Spleen (tissue), 11 donors: ENCODE data around the gene MBNL2. TPM values are rescaled to one million over a fixed set of nuclear protein-coding genes. Genes with fewer than 3 reads are reported as not detected.

ENCODE experiments used
- DNase-seq: peaks from one replicate; pipeline ENCODE4 v3.0.0-alpha.2; 2020
- H3K27ac ChIP-seq, 8 donors: fragments of 200-600 bp; sonication (generic) in 7 of 8; 1 replicate in 4 of 8; 2 replicates in 4 of 8; pipeline versions ENCODE4 v1.5.0 to v1.8.0; 2016 to 2021; ENCODE audit warnings: inconsistent platforms in 4 of 8, mild to moderate bottlenecking in 4 of 8, moderate library complexity in 1 of 8
- H3K27me3 ChIP-seq, 7 donors: fragments of 200-600 bp; sonication (generic) in 6 of 7; replicated peaks in 1 of 7; 1 replicate in 4 of 7; 2 replicates in 3 of 7; pipeline versions ENCODE4 v1.5.0 to v1.8.0; 2016 to 2021; ENCODE audit warnings: inconsistent platforms in 3 of 7, mild to moderate bottlenecking in 1 of 7
- H3K36me3 ChIP-seq, 6 donors: fragments of 200-600 bp; sonication (generic) in 5 of 6; 1 replicate in 4 of 6; 2 replicates in 2 of 6; pipeline versions ENCODE4 v1.5.0 to v1.8.0; 2016 to 2021; ENCODE audit warnings: inconsistent platforms in 2 of 6
- H3K4me1 ChIP-seq, 6 donors: fragments of 200-600 bp; sonication (generic) in 5 of 6; 1 replicate in 3 of 6; 2 replicates in 3 of 6; pipeline versions ENCODE4 v1.5.0 to v1.8.0; 2016 to 2021; ENCODE audit warnings: inconsistent platforms in 3 of 6
- H3K4me3 ChIP-seq, 8 donors: fragments of 200-600 bp; sonication (generic) in 7 of 8; 1 replicate in 4 of 8; 2 replicates in 4 of 8; pipeline versions ENCODE4 v1.5.0 to v1.8.0; 2016 to 2021; ENCODE audit warnings: inconsistent platforms in 4 of 8, mild to moderate bottlenecking in 4 of 8, moderate library complexity in 2 of 8
- H3K9me3 ChIP-seq, 8 donors: fragments of 200-600 bp; sonication (generic) in 7 of 8; 1 replicate in 4 of 8; 2 replicates in 4 of 8; pipeline versions ENCODE4 v1.5.0 to v1.8.0; 2016 to 2021; ENCODE audit warnings: inconsistent platforms in 4 of 8
- CTCF ChIP-seq, 11 experiments: fragments of 200-600 bp in 7 of 11; fragments of 450-650 bp in 4 of 11; sonication (generic) in 4 of 11; IDR thresholded peaks in 8 of 11; conservative IDR thresholded peaks in 3 of 11; 1 replicate in 7 of 11; 2 replicates in 4 of 11; pipeline versions ENCODE4 v1.4.0 to v1.8.0; 2016 to 2021; ENCODE audit warnings: antibody characterized with exemption in 11 of 11, inconsistent platforms in 4 of 11, mild to moderate bottlenecking in 1 of 11
- POLR2A ChIP-seq, 3 donors: fragments of 450-650 bp; IDR thresholded peaks; one replicate each; pipeline ENCODE4 v1.5.1; 2017; ENCODE audit warnings: antibody characterized with exemption in 3 of 3, mild to moderate bottlenecking in 1 of 3
- POLR2AphosphoS5 ChIP-seq, 3 donors: sonication (generic); formaldehyde crosslinking; IDR thresholded peaks; one replicate each; pipeline ENCODE4 v1.5.1; 2017; ENCODE audit warnings: antibody characterized with exemption in 3 of 3
- WGBS, 5 donors: extraction: QIAGEN DNeasy Blood & Tissue Kit in 3 of 5; methylation state at CpG; one replicate each; pipeline versions ENCODE4 v1.1.5 to v1.1.7; 2013 to 2018; 5-methylcytosine and 5-hydroxymethylcytosine counted together
- intact Hi-C: fragments of 100-400 bp; cut with DNase I; formaldehyde crosslinking; loops from one replicate; pipeline ENCODE4 v1.15.0; 2023; ENCODE audit warnings: low total_unique reads
- polyA plus RNA-seq, 3 donors: library from polyadenylated mRNA; stranded (reverse); fragments of 200-250 nt; gene quantifications; one replicate each; pipeline ENCODE4 v1.2.1, GENCODE V29; 2013
- total RNA-seq, 7 donors: library from RNA; depleted of rRNA in 3 of 7; stranded (reverse); fragments of >200 nt in 3 of 7; fragmentation: NEBNext Ultra II Directional in 4 of 7; extraction: Animal tissue kit (Norgen Biotek cat#: 25700) in 4 of 7; gene quantifications; one replicate each; pipeline versions ENCODE4 v1.1.0 to v1.2.1, GENCODE V29; 2016 to 2021
- donor health status: healthy with polysubstance abuse.
- donor health status: DM: no; HTN: no; CAD: no; lungs with moderate emphysema.
- donor health status: DM: no; HTN: no; CAD: no.
- donor health status: Bipolar disorder and iron deficiency.
- donor health status: healthy.
- donor health status: DM: no; HTN: no; CAD: no.
- donor health status: DM: yes; HTN: yes; CAD: no.

Gene MBNL2
- total and polyA plus RNA-seq, 10 donors: 7.0 to 56.3 (median 31.1) TPM

GRCh38 chr13:97423300-97424045, 201.3 kb downstream of the MBNL2 start:
- TF ChIP-seq POLR2AphosphoS5 (IDR thresholded peaks at IDR 0.05) (no peak), POLR2A (IDR thresholded peaks at IDR 0.05) (no peak), CTCF (IDR thresholded peaks at IDR 0.05 in 8 of 11, conservative IDR thresholded peaks at IDR 0.05 in 3 of 11) (no peak)
- Histone ChIP-seq H3K4me1 (no peaks in the 10 kb centered on the region), H3K4me3 (no peak overlapping the region), H3K36me3 (no peaks in the 10 kb centered on the region), H3K27ac (no peak overlapping the region), H3K27me3 (no peaks in the 10 kb centered on the region), H3K9me3 (no peaks in the 10 kb centered on the region)
- intact Hi-C loops: no loop called here
- 88 to 94% (median 91%) methylated on average over 8 of the region's 8 CpGs for WGBS, 5 donors
- no peak for DNase-seq

GRCh38 chr13:97425590-97425989, 203.5 kb downstream of the MBNL2 start:
- TF ChIP-seq CTCF (IDR thresholded peaks at IDR 0.05 in 8 of 11, conservative IDR thresholded peaks at IDR 0.05 in 3 of 11) (no peak), POLR2A (IDR thresholded peaks at IDR 0.05) (no peak), POLR2AphosphoS5 (IDR thresholded peaks at IDR 0.05) (no peak)
- Histone ChIP-seq H3K9me3 (no peaks in the 10 kb centered on the region), H3K27me3 (no peaks in the 10 kb centered on the region), H3K4me1 (peaks cover 0 to 6% (median 0%) of the 10 kb centered on the region in 6 donors), H3K27ac (no peak overlapping the region), H3K4me3 (no peak overlapping the region), H3K36me3 (no peaks in the 10 kb centered on the region)
- 86 to 97% (median 90%) methylated on average over 2 of the region's 2 CpGs for WGBS, 5 donors
- intact Hi-C loops: no loop called here
- DNase-seq: no peak

- intact Hi-C loops: no loop called here
Measured at GRCh38 chr13:97426695-97427094, 204.6 kb downstream of the MBNL2 start.

More at GRCh38 chr13:97426695-97427094, 204.6 kb downstream of the MBNL2 start:
- Histone ChIP-seq H3K9me3 (no peaks in the 10 kb centered on the region), H3K27me3 (no peaks in the 10 kb centered on the region), H3K36me3 (no peaks in the 10 kb centered on the region), H3K4me1 (peaks cover 0 to 17% (median 3%) of the 10 kb centered on the region in 6 donors), H3K4me3 (no peak overlapping the region), H3K27ac (no peak overlapping the region)
- WGBS, 5 donors: 84 to 94% (median 90%) methylated on average over 3 of the region's 3 CpGs
- TF ChIP-seq POLR2AphosphoS5 (IDR thresholded peaks at IDR 0.05) (no peak), POLR2A (IDR thresholded peaks at IDR 0.05) (no peak), CTCF (IDR thresholded peaks at IDR 0.05 in 8 of 11, conservative IDR thresholded peaks at IDR 0.05 in 3 of 11) (no peak)
- DNase-seq: no peak
